ENCODE results near the gene KRT17. TPM values are rescaled to one million over a fixed set of nuclear protein-coding genes. Genes with fewer than 3 reads are reported as not detected.
"Not testable (repeated sequence)": the region's sequence is repeated elsewhere in the genome, so short reads cannot be mapped to it uniquely, and the experiment has no call there.

The KRT17 gene
- total and polyA plus RNA-seq, 2 donors (not counting 1 experiment from before 2014, with no cell fraction given) = 0.50 to 0.89 TPM

DNA sequence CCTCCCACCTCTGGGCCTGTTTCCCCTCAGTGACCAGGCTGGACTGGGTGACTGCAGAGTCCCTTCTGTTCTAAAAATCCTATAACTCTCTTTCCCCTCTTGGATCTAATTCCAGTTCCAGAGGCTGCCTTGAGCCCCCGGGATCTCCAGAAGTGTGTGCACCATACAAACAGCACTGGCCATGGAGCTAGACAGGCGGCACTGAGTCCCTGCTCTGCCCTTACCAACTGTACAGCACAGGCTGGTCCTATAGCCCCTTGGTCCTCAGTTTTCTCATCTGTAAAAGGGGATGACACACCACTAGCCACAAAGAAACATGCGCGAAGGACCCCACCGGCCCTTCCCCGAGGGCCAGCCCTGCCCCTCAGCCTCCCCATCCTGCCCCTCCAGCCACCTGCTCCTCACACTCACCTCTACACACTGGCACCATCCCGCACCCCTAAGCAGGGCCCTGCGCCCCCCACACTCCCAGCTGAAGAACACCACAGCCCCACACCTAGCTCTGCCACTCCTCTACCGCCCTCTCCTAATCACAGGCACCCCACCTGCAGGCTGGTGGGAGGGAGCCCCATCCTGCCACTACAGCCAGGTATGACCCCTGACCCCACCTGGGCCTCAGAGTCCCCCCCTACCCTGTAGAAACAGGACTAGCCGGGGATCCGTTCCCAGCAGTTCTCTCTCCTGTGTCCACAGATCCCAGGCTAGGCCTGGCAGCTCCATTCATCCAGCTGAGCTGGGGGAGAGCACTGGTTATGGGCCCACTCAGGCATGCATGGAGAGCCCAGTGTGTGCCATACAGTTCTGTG lies 10.9 kb downstream of the KRT17 start:
- Histone ChIP-seq H3K4me2 (ENCODE audit: extremely low read depth, insufficient read depth, low read length) (no peak overlapping the region), H3K36me3 (ENCODE audit: control insufficient read depth, insufficient read depth, low read length) (no peaks in the 10 kb centered on the region), H3K9me3 (ENCODE audit: control insufficient read depth, insufficient read depth, low read depth, low read length) (no peaks in the 10 kb centered on the region), H3K4me3 (replicated peaks in 1 of 4; ENCODE audit: control extremely low read depth in 1 of 4, insufficient read depth in 1 of 4, low read depth in 3 of 4, low read length in 4 of 4) (no peak overlapping the region), H3K27me3 (ENCODE audit: control insufficient read depth, insufficient read depth, low read length) (peaks cover 4% of the 10 kb centered on the region), H3K27ac (ENCODE audit: insufficient read depth, low read length) (no peak overlapping the region), H3K9ac (ENCODE audit: insufficient read depth, low read length) (no peak overlapping the region), H2AFZ (ENCODE audit: low read length) (no peak overlapping the region), H3K4me1 (ENCODE audit: control insufficient read depth, extremely low read depth, insufficient read depth, low read length) (no peaks in the 10 kb centered on the region), H3K79me2 (ENCODE audit: control insufficient read depth, insufficient read depth, low read length) (no peaks in the 10 kb centered on the region), H4K20me1 (ENCODE audit: control insufficient read depth, extremely low read depth, insufficient read depth, low read length) (no peaks in the 10 kb centered on the region)
- DNase-seq (ENCODE audit: low read depth in 2 of 2) = no peak
- TF ChIP-seq CTCF (conservative IDR thresholded peaks at IDR 0.05 in 1 of 2, IDR thresholded peaks at IDR 0.05 in 1 of 2; ENCODE audit: low read depth in 1 of 2, low read length in 2 of 2) (no peak), EZH2 (IDR thresholded peaks at IDR 0.05; ENCODE audit: low read length, missing control alignments) (no peak)

DNA sequence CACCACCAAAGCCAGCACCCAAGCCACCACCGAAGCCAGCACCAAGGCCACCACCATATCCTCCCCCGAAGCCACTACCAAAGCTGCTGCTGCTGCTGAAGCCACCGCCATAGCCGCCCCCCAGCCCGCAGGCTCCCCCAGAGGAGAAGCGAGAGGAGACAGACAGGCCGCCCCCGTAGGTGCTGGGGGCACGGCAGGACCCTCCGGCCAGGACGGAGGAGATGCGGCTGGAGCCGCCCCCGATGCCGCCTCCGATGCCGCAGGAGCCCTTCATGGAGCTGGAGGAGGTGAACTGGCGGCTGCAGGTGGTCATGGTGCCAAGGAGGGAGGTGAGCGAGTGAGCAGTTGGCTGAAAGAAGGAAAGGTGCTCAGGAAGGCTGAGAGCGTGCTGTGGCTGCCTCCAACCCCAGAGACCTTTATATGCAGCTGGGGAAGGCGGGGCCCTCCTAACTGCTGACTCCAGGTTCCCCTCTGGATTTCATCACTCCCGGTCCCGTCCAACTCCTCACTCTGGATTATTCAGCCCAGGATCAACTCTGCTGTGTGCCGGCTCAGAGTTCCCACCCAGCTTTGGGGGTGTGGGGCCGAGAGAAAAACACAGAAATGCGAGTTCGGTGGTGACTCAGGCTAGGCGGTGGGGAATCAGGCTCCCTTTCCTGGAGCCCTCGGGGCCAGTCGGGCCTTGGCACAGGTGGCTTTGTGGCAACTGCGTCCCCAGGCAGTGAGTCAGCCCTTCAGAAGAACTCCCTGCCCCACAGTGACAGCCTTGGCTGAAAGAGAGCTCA lies 11.8 kb downstream of the KRT17 start, which contains the start of gene KRT16:
Gene KRT16, minus strand, starts transcription at position 392 of the 785 bp plus-strand sequence. Its CDS starts 79 bp downstream, at position 313.
- peak in 1 of 2 donors; percentile 33 for DNase-seq (ENCODE audit: low read depth in 2 of 2)
- H3K27me3 ChIP-seq (ENCODE audit: control insufficient read depth, insufficient read depth, low read length); H4K20me1 ChIP-seq (ENCODE audit: control insufficient read depth, extremely low read depth, insufficient read depth, low read length); H3K9ac ChIP-seq (ENCODE audit: insufficient read depth, low read length); H3K27ac ChIP-seq (ENCODE audit: insufficient read depth, low read length); H3K79me2 ChIP-seq (ENCODE audit: control insufficient read depth, insufficient read depth, low read length); H3K36me3 ChIP-seq (ENCODE audit: control insufficient read depth, insufficient read depth, low read length); H3K9me3 ChIP-seq (ENCODE audit: control insufficient read depth, insufficient read depth, low read depth, low read length); H3K4me3 ChIP-seq (replicated peaks in 1 of 4; ENCODE audit: control extremely low read depth in 1 of 4, insufficient read depth in 1 of 4, low read depth in 3 of 4, low read length in 4 of 4); H3K4me1 ChIP-seq (ENCODE audit: control insufficient read depth, extremely low read depth, insufficient read depth, low read length); H2AFZ ChIP-seq (ENCODE audit: low read length); H3K4me2 ChIP-seq (ENCODE audit: extremely low read depth, insufficient read depth, low read length): not testable (repeated sequence)

GRCh38 chr17:41610965-41611640 lies 13.3 kb downstream of the KRT17 start:
- Histone ChIP-seq H4K20me1 (ENCODE audit: control insufficient read depth, extremely low read depth, insufficient read depth, low read length) (no peaks in the 10 kb centered on the region), H3K4me1 (ENCODE audit: control insufficient read depth, extremely low read depth, insufficient read depth, low read length) (no peaks in the 10 kb centered on the region), H3K27ac (ENCODE audit: insufficient read depth, low read length) (no peak overlapping the region), H2AFZ (ENCODE audit: low read length) (no peak overlapping the region), H3K4me2 (ENCODE audit: extremely low read depth, insufficient read depth, low read length) (no peak overlapping the region), H3K9ac (ENCODE audit: insufficient read depth, low read length) (no peak overlapping the region), H3K36me3 (ENCODE audit: control insufficient read depth, insufficient read depth, low read length) (no peaks in the 10 kb centered on the region), H3K79me2 (ENCODE audit: control insufficient read depth, insufficient read depth, low read length) (no peaks in the 10 kb centered on the region), H3K27me3 (ENCODE audit: control insufficient read depth, insufficient read depth, low read length) (no peaks in the 10 kb centered on the region), H3K4me3 (replicated peaks in 1 of 4; ENCODE audit: control extremely low read depth in 1 of 4, insufficient read depth in 1 of 4, low read depth in 3 of 4, low read length in 4 of 4) (no peak overlapping the region), H3K9me3 (ENCODE audit: control insufficient read depth, insufficient read depth, low read depth, low read length) (no peaks in the 10 kb centered on the region)
- DNase-seq (ENCODE audit: low read depth in 2 of 2) = no peak
- no peak for TF ChIP-seq EZH2 (IDR thresholded peaks at IDR 0.05; ENCODE audit: low read length, missing control alignments)
- no peak for TF ChIP-seq CTCF (conservative IDR thresholded peaks at IDR 0.05 in 1 of 2, IDR thresholded peaks at IDR 0.05 in 1 of 2; ENCODE audit: low read depth in 1 of 2, low read length in 2 of 2)
